K562 (cell line): ENCODE measurements around the gene TGFBR3L. TPM values are rescaled to one million over a fixed set of nuclear protein-coding genes. Genes with fewer than 3 reads are reported as not detected.
A peak's percentile ranks its signal among the peaks of the same experiment; 100 is the strongest.

ENCODE experiments used
- ATAC-seq: fragments of 200-7000 bp; cut with Tn5 transposase; 3 replicates; pipeline ENCODE4 v1.9.1; 2020; ENCODE audit warnings: moderate library complexity
- BruUV-seq: library from RNA; stranded (reverse); fragments of 400-500 nt; replicated peaks from 2 replicates; lab custom pipeline; 2021; lab: Mats Ljungman, UMichigan
- CTCF ChIA-PET: fragments of 300-600 bp; formaldehyde crosslinking; extraction: SDS; loops from one replicate; lab custom pipeline; 2021; ENCODE audit warnings: low intra/inter-chr PET ratio; lab: Yijun Ruan, JAX
- POLR2A ChIA-PET: fragments of 300-600, 350-650 bp; sonication (Branson Sonifier 250); formaldehyde crosslinking; extraction: SDS; loops from one replicate; lab custom pipeline; 2021; ENCODE audit warnings: antibody characterized with exemption, inconsistent platforms; lab: Yijun Ruan, JAX
- DNase-seq, 4 experiments: peaks; one replicate each; pipeline versions ENCODE4 v3.0.0 to v3.0.0-alpha.2; 2011 to 2018; ENCODE audit warnings: low spot score in 3 of 4, mixed read lengths in 3 of 4; ENCODE audit errors: extremely low read depth in 1 of 4
- FAIRE-seq: peaks from 2 replicates; lab custom pipeline; 2011; peaks lifted over from hg19 to GRCh38; lab: Jason Lieb, UNC
- H2AFZ ChIP-seq: 2 replicates; pipeline ENCODE4 v1.6.0; 2011; ENCODE audit warnings: low read depth, low read length, control low read depth, inconsistent platforms
- H3K27ac ChIP-seq: fragments of 200-600 bp; 3 replicates; pipeline ENCODE4 v1.8.0; 2011; ENCODE audit warnings: low read depth, mild to moderate bottlenecking, control low read depth, inconsistent platforms, low read length, moderate library complexity, mixed read lengths; ENCODE audit errors: extremely low read depth
- H3K27me3 ChIP-seq, 2 experiments: fragments of 300-600 bp in 1 of 2; 2 replicates in 1 of 2; 3 replicates in 1 of 2; pipeline versions ENCODE4 v1.6.0 to v1.8.0; 2011; ENCODE audit warnings: inconsistent platforms in 2 of 2, low read length in 2 of 2, mild to moderate bottlenecking in 1 of 2, mixed read lengths in 1 of 2, moderate library complexity in 1 of 2; ENCODE audit not compliant: control insufficient read depth in 2 of 2, insufficient read depth in 2 of 2
- H3K36me3 ChIP-seq: fragments of 300-600 bp; 3 replicates; pipeline ENCODE4 v1.8.0; 2011; ENCODE audit warnings: mild to moderate bottlenecking, low read length, inconsistent platforms; ENCODE audit not compliant: control insufficient read depth, insufficient read depth
- H3K4me1 ChIP-seq, 2 experiments: fragments of 200-600 bp in 1 of 2; replicated peaks in 1 of 2; 2 replicates in 1 of 2; 3 replicates in 1 of 2; pipeline versions ENCODE4 v1.5.1 to v1.8.0; 2011; ENCODE audit warnings: inconsistent platforms in 2 of 2, low read length in 2 of 2, mild to moderate bottlenecking in 1 of 2, mixed read lengths in 1 of 2, moderate library complexity in 1 of 2; ENCODE audit not compliant: control insufficient read depth in 2 of 2, insufficient read depth in 2 of 2
- H3K4me2 ChIP-seq: 2 replicates; pipeline ENCODE4 v1.6.1; 2011; ENCODE audit warnings: low read length, control low read depth, inconsistent platforms, mixed read lengths; ENCODE audit not compliant: insufficient read depth
- H3K4me3 ChIP-seq: fragments of 200-600 bp; sonication (generic), shearing (Covaris generic); 2 replicates; pipeline ENCODE4 v1.5.1; 2016; ENCODE audit warnings: control low read depth, inconsistent platforms
- H3K79me2 ChIP-seq: fragments of 200-600 bp; 3 replicates; pipeline ENCODE4 v1.8.0; 2011; ENCODE audit warnings: low read length, inconsistent platforms; ENCODE audit not compliant: control insufficient read depth, insufficient read depth
- H3K9ac ChIP-seq, 2 experiments: 2 replicates each; pipeline versions ENCODE4 v1.6.0 to v1.6.1; 2011; ENCODE audit warnings: low read depth in 2 of 2, low read length in 2 of 2, control low read depth in 1 of 2, inconsistent platforms in 1 of 2, mild to moderate bottlenecking in 1 of 2, mixed read lengths in 1 of 2; ENCODE audit not compliant: insufficient read depth in 1 of 2
- H3K9me1 ChIP-seq: one replicate; pipeline ENCODE4 v1.6.0; 2011; ENCODE audit warnings: inconsistent platforms, mild to moderate bottlenecking, low read length, moderate library complexity; ENCODE audit not compliant: control insufficient read depth, insufficient read depth
- H3K9me3 ChIP-seq: replicated peaks from 2 replicates; pipeline ENCODE4 v1.5.1; 2011; ENCODE audit warnings: low read depth, low read length, inconsistent platforms; ENCODE audit not compliant: control insufficient read depth, insufficient read depth
- H4K20me1 ChIP-seq: replicated peaks from 2 replicates; pipeline ENCODE4 v1.6.1; 2011; ENCODE audit warnings: low read length, inconsistent platforms, mixed read lengths; ENCODE audit not compliant: control insufficient read depth, insufficient read depth
- CHD1 ChIP-seq: fragments of 200-600 bp; sonication (generic); IDR thresholded peaks from one replicate; pipeline ENCODE4 v1.6.1; 2012; ENCODE audit warnings: mild to moderate bottlenecking, moderate library complexity, low read length, inconsistent platforms
- HDAC8 ChIP-seq: fragments of 450-650 bp; IDR thresholded peaks from 2 replicates; pipeline ENCODE4 v1.6.1; 2016; ENCODE audit warnings: mild to moderate bottlenecking, missing genetic modification characterization, moderate library complexity, missing compliant biosample characterization
- MCM7 ChIP-seq, 2 experiments: fragments of 450-650 bp; IDR thresholded peaks; 2 replicates each; pipeline ENCODE4 v1.6.1; 2016 to 2018
- PURB ChIP-seq: sonication (generic); formaldehyde crosslinking; IDR thresholded peaks from 2 replicates; pipeline ENCODE4 v1.9.0; 2021; ENCODE audit warnings: low read depth, mild to moderate bottlenecking, missing genetic modification reagents
- RHOXF2B ChIP-seq: fragments of 250-450 bp; sonication (Bioruptor Pico); conservative IDR thresholded peaks from 2 replicates; pipeline ENCODE4 v1.5.1; 2021
- RNF2 ChIP-seq: sonication (generic); IDR thresholded peaks from 2 replicates; pipeline ENCODE4 v1.6.1; 2016
- SPI1 ChIP-seq: IDR thresholded peaks from 2 replicates; pipeline ENCODE4 v1.6.1; 2011; ENCODE audit warnings: low read depth, low read length, control low read depth, borderline replicate concordance
- ZEB2 ChIP-seq: fragments of 450-650 bp; IDR thresholded peaks from 2 replicates; pipeline ENCODE4 v1.6.1; 2016
- WGBS: fragments of 100-300 bp; shearing (Covaris generic); methylation state at CpG from one replicate; pipeline ENCODE4 v1.1.6; 2016; ENCODE audit warnings: low coverage, mixed read lengths; ENCODE audit not compliant: insufficient coverage; ENCODE audit errors: missing lambda C conversion rate; 5-methylcytosine and 5-hydroxymethylcytosine counted together
- in situ Hi-C: fragments of 300-500 bp; cut with MboI; formaldehyde crosslinking; loops from 4 replicates; pipeline ENCODE4 v1.15.0; 2018; ENCODE audit warnings: inconsistent platforms, mixed read lengths
- intact Hi-C: fragments of 100-400 bp; cut with micrococcal nuclease; formaldehyde crosslinking; loops from 2 replicates; pipeline ENCODE4 v1.14.2; 2022
- polyA plus RNA-seq, 8 experiments: library from polyadenylated mRNA; depleted of rRNA in 4 of 8; stranded (reverse) in 5 of 8; unstranded in 3 of 8; fragments of >200 nt; fragmentation: Nextera tagmentation in 2 of 8; fragmentation: Illumina TruSeq in 1 of 8; extraction: Ambion mirVana in 2 of 8; extraction: Trizol in 1 of 8; gene quantifications; 2 replicates each; pipeline versions ENCODE4 v1.2.1 to v1.2.3, GENCODE V29; 2011 to 2014; ENCODE audit warnings: inconsistent platforms in 1 of 8, missing spikeins in 1 of 8
- total RNA-seq, 7 experiments: library from RNA; depleted of rRNA in 6 of 7; stranded (reverse); fragments of >200 nt in 6 of 7; fragmentation: Illumina TruSeq in 2 of 7; extraction: Trizol in 2 of 7; gene quantifications; 2 replicates each; pipeline versions ENCODE4 v1.2.1 to v1.2.3, GENCODE V29; 2011 to 2021; ENCODE audit warnings: low replicate concordance in 1 of 7
- TF ChIP-seq, protein P1 (sequence below): fragments of 450-650 bp; IDR thresholded peaks from 2 replicates; pipeline ENCODE4 v1.7.1; 2018; ENCODE audit warnings: mild to moderate bottlenecking, low read depth; ENCODE audit not compliant: partially characterized antibody
- TF ChIP-seq, protein P2 (sequence below), 2 experiments: IDR thresholded peaks; 2 replicates each; pipeline ENCODE4 v1.6.1; 2012; ENCODE audit warnings: improper control_type of control experiment in 2 of 2, low read depth in 2 of 2, low read length in 2 of 2, borderline replicate concordance in 1 of 2
- TF ChIP-seq, protein P3 (sequence below): fragments of 250-450 bp; sonication (Bioruptor Pico); IDR thresholded peaks from 2 replicates; pipeline ENCODE4 v1.4.0; 2020; ENCODE audit warnings: borderline replicate concordance

TGFBR3L gene
- total and polyA plus RNA-seq, 9 of the 15 experiments (the other 6 are each of a cell fraction or from before 2014, with no cell fraction given): not detected

DNA sequence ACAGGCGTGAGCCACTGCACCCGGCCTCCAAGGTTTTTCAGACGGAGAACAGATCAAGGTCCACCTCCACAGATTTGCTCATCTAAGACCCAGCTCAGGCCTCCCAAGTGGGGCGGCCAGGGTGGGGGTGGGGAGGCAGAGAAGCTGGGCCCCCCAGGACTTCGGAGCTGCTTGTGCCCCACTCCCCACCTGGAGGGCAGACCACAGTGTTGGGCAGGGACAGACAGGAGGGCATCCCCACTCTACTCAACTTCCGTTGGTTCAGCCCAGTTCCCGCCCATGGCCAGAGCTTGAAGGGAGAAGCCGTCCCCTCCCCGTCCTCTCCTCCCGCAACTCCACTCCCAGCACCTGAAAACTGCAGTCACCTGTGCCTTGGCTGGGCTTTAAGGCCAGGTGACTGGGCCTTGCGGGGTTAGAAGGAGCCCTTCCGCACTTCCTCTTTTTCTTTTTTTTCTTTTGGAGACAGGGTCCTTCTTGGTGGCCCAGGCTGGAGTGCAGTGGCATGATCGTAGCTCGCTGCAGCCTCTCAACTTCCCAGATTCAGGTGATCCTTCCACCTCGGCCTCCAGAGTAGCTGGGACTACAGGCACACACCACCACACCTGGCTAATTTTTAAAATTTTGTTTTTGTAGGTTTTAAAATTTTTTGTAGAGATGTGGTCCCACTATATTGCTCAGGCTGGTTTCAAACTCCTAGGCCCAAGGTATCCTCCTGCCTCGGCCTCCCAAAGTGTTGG lies 27.1 kb upstream of the TGFBR3L start:
- Histone ChIP-seq H4K20me1 (no peaks in the 10 kb centered on the region), H3K9me3 (no peaks in the 10 kb centered on the region), H3K4me3 (peak overlapping the region; percentile 65), H3K27ac (peak overlapping the region; percentile 61; the same call in 1 of the 3 replicates), H3K79me2 (peaks cover 5% of the 10 kb centered on the region; the same call in 2 of the 3 replicates), H3K9me1 (no peaks in the 10 kb centered on the region), H3K4me2 (peak overlapping the region; percentile 82), H2AFZ (peak overlapping the region; percentile 93), H3K9ac (peak overlapping the region; percentile 73 to 94; a peak in 3 of 4 replicates), H3K27me3 (no peaks in the 10 kb centered on the region), H3K36me3 (no peaks in the 10 kb centered on the region), H3K4me1 (peaks cover 10 to 35% of the 10 kb centered on the region in 2 experiments)
- WGBS: 65% methylated on average over 11 of the region's 16 CpGs
- no peak for TF ChIP-seq CHD1
- peak; percentile 100 for TF ChIP-seq SPI1
- TF ChIP-seq, protein P1, sequence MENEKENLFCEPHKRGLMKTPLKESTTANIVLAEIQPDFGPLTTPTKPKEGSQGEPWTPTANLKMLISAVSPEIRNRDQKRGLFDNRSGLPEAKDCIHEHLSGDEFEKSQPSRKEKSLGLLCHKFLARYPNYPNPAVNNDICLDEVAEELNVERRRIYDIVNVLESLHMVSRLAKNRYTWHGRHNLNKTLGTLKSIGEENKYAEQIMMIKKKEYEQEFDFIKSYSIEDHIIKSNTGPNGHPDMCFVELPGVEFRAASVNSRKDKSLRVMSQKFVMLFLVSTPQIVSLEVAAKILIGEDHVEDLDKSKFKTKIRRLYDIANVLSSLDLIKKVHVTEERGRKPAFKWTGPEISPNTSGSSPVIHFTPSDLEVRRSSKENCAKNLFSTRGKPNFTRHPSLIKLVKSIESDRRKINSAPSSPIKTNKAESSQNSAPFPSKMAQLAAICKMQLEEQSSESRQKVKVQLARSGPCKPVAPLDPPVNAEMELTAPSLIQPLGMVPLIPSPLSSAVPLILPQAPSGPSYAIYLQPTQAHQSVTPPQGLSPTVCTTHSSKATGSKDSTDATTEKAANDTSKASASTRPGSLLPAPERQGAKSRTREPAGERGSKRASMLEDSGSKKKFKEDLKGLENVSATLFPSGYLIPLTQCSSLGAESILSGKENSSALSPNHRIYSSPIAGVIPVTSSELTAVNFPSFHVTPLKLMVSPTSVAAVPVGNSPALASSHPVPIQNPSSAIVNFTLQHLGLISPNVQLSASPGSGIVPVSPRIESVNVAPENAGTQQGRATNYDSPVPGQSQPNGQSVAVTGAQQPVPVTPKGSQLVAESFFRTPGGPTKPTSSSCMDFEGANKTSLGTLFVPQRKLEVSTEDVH: no peak
- TF ChIP-seq RNF2: no peak
- TF ChIP-seq RHOXF2B: no peak
- TF ChIP-seq PURB (CRISPR knock-in tag): no peak
- no peak for TF ChIP-seq MCM7 (IDR thresholded peaks at IDR 0.05)
- TF ChIP-seq, protein P2, sequence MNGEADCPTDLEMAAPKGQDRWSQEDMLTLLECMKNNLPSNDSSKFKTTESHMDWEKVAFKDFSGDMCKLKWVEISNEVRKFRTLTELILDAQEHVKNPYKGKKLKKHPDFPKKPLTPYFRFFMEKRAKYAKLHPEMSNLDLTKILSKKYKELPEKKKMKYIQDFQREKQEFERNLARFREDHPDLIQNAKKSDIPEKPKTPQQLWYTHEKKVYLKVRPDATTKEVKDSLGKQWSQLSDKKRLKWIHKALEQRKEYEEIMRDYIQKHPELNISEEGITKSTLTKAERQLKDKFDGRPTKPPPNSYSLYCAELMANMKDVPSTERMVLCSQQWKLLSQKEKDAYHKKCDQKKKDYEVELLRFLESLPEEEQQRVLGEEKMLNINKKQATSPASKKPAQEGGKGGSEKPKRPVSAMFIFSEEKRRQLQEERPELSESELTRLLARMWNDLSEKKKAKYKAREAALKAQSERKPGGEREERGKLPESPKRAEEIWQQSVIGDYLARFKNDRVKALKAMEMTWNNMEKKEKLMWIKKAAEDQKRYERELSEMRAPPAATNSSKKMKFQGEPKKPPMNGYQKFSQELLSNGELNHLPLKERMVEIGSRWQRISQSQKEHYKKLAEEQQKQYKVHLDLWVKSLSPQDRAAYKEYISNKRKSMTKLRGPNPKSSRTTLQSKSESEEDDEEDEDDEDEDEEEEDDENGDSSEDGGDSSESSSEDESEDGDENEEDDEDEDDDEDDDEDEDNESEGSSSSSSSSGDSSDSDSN (IDR thresholded peaks at IDR 0.05; ENCODE audit: borderline replicate concordance in 1 of 2, low read depth in 2 of 2, low read length in 2 of 2): no peak
- TF ChIP-seq, protein P3, sequence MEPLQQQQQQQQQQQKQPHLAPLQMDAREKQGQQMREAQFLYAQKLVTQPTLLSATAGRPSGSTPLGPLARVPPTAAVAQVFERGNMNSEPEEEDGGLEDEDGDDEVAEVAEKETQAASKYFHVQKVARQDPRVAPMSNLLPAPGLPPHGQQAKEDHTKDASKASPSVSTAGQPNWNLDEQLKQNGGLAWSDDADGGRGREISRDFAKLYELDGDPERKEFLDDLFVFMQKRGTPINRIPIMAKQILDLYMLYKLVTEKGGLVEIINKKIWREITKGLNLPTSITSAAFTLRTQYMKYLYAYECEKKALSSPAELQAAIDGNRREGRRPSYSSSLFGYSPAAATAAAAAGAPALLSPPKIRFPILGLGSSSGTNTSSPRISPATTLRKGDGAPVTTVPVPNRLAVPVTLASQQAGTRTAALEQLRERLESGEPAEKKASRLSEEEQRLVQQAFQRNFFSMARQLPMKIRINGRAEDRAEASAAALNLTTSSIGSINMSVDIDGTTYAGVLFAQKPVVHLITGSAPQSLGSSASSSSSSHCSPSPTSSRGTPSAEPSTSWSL (CRISPR knock-in tag): no peak
- no peak for TF ChIP-seq HDAC8
- TF ChIP-seq ZEB2: peak; percentile 52; the same call in 1 of the 2 replicates
- POLR2A ChIA-PET: interaction anchor here (0.9 to 8.2 kb wide), 4 partner anchors 8 to 56 kb away, joined by 5 to 72 read pairs (median 6); partner anchors contain the start of genes MAP2K7 and TIMM44
- in situ Hi-C loops: no loop called here
- no peak for DNase-seq
- peak; percentile 12; the same call in 2 of the 3 replicates for ATAC-seq
- intact Hi-C loops: no loop called here
- no peak for FAIRE-seq
- CTCF ChIA-PET: no interaction called here
- BruUV-seq: no TSS peak
